Transverse colon (tissue), 4 donors: Measurements from ENCODE around the gene ZNF134.

Experiments used
- CTCF ChIP-seq, 5 experiments: fragments of 200-600 bp in 3 of 5; fragments of 450-650 bp in 2 of 5; sonication (generic) in 3 of 5; IDR thresholded peaks; 1 replicate in 2 of 5; 2 replicates in 3 of 5; pipeline ENCODE4 v1.5.1; 2016 to 2017; ENCODE audit warnings: antibody characterized with exemption in 5 of 5, inconsistent platforms in 3 of 5, mild to moderate bottlenecking in 2 of 5, moderate library complexity in 1 of 5
- EP300 ChIP-seq: sonication (generic); formaldehyde crosslinking; IDR thresholded peaks from one replicate; pipeline ENCODE4 v1.6.1; 2017; ENCODE audit warnings: antibody characterized with exemption, low read depth
- POLR2A ChIP-seq: fragments of 450-650 bp; IDR thresholded peaks from one replicate; pipeline ENCODE4 v1.6.1; 2016; ENCODE audit warnings: antibody characterized with exemption, mild to moderate bottlenecking, moderate library complexity
- POLR2AphosphoS5 ChIP-seq, 3 donors: sonication (generic); formaldehyde crosslinking; IDR thresholded peaks; one replicate each; pipeline ENCODE4 v1.6.1; 2016; ENCODE audit warnings: antibody characterized with exemption in 3 of 3

GRCh38 chr19:57566396-57567265, 47.4 kb upstream of the ZNF134 start:
- TF ChIP-seq EP300 (no peak), POLR2A (no peak), CTCF (IDR thresholded peaks at IDR 0.05) (no peak), POLR2AphosphoS5 (IDR thresholded peaks at IDR 0.05) (no peak)
